Omental fat pad (tissue), 4 donors: Measurements from ENCODE around the gene LIN7C. TPM values are rescaled to one million over a fixed set of nuclear protein-coding genes. Genes with fewer than 3 reads are reported as not detected.
"Not testable (repeated sequence)": the region's sequence is repeated elsewhere in the genome, so short reads cannot be mapped to it uniquely, and the experiment has no call there.

ENCODE experiments used
- ATAC-seq: fragments of 150-250 bp; one replicate; pipeline ENCODE4 v1.9.1; 2016; ENCODE audit warnings: mild to moderate bottlenecking, moderate library complexity; ENCODE audit not compliant: low FRiP score
- DNase-seq: peaks from one replicate; pipeline ENCODE4 v3.0.0-alpha.2; 2019; ENCODE audit warnings: low spot score
- CTCF ChIP-seq, 3 donors: fragments of 450-650 bp; IDR thresholded peaks; one replicate each; pipeline ENCODE4 v1.5.1; 2016 to 2017; ENCODE audit warnings: antibody characterized with exemption in 3 of 3, mild to moderate bottlenecking in 3 of 3, moderate library complexity in 2 of 3
- total RNA-seq, 4 donors: library from RNA; depleted of rRNA; stranded (reverse); fragments of >200 nt; gene quantifications; one replicate each; pipeline ENCODE4 v1.1.0, GENCODE V29; 2016

Gene LIN7C
- total RNA-seq, 4 donors from 2014 or later, result 26.5 to 37.7 (median 30.3) TPM

- ATAC-seq (no peak), DNase-seq (no peak)
- no peak for TF ChIP-seq CTCF (IDR thresholded peaks at IDR 0.05)
Observed at GRCh38 chr11:27524155-27524554, 17.6 kb upstream of the LIN7C start.

- TF ChIP-seq CTCF (IDR thresholded peaks at IDR 0.05), result no peak
- ATAC-seq (no peak), DNase-seq (no peak)
Observed at GRCh38 chr11:27520226-27520625, 13.7 kb upstream of the LIN7C start.

- DNase-seq (no peak), ATAC-seq (no peak)
- TF ChIP-seq CTCF (IDR thresholded peaks at IDR 0.05), result no peak
Observed at GRCh38 chr11:27518518-27518917, 11.9 kb upstream of the LIN7C start.

GRCh38 chr11:27517490-27517889 lies 10.9 kb upstream of the LIN7C start:
- DNase-seq, ATAC-seq: not testable (repeated sequence)

- no peak for TF ChIP-seq CTCF (IDR thresholded peaks at IDR 0.05)
- DNase-seq (no peak), ATAC-seq (no peak)
Observed at GRCh38 chr11:27514558-27514957, 8.0 kb upstream of the LIN7C start.

- DNase-seq, result no peak
- no peak for ATAC-seq
- no peak for TF ChIP-seq CTCF (IDR thresholded peaks at IDR 0.05)
Observed at GRCh38 chr11:27514076-27514475, 7.5 kb upstream of the LIN7C start.

- no peak for TF ChIP-seq CTCF (IDR thresholded peaks at IDR 0.05)
- no peak for ATAC-seq
- no peak for DNase-seq
Observed at GRCh38 chr11:27513389-27513788, 6.8 kb upstream of the LIN7C start.

GRCh38 chr11:27512238-27512637 lies 5.7 kb upstream of the LIN7C start:
- ATAC-seq (no peak), DNase-seq (no peak)
- no peak for TF ChIP-seq CTCF (IDR thresholded peaks at IDR 0.05)
